IPS-18c (cell line): ENCODE results near the gene SUGP1.

Experiments used
- H3K4me3 ChIP-seq: 2 replicates; pipeline ENCODE4 v1.7.0; 2013; ENCODE audit warnings: low read depth, mild to moderate bottlenecking, low read length, moderate library complexity; ENCODE audit not compliant: insufficient read depth
- H3K9me3 ChIP-seq: one replicate; pipeline ENCODE4 v1.6.1; 2013; ENCODE audit warnings: mild to moderate bottlenecking, low read length, moderate library complexity; ENCODE audit not compliant: control insufficient read depth, insufficient read depth

Gene SUGP1

GRCh38 chr19:19276851-19277250 is 43.5 kb downstream of the SUGP1 start:
- no peak overlapping the region for H3K4me3 ChIP-seq
- H3K9me3 ChIP-seq = peaks cover 2% of the 10 kb centered on the region

GRCh38 chr19:19276386-19276785 is 43.9 kb downstream of the SUGP1 start:
- Histone ChIP-seq H3K9me3 (peaks cover 2% of the 10 kb centered on the region), H3K4me3 (no peak overlapping the region)

- Histone ChIP-seq H3K4me3 (no peak overlapping the region), H3K9me3 (peaks cover 2% of the 10 kb centered on the region)
Observed at GRCh38 chr19:19274716-19275565, 45.4 kb downstream of the SUGP1 start.

- H3K4me3 ChIP-seq = no peak overlapping the region
Observed at GRCh38 chr19:19274146-19274545, 46.2 kb downstream of the SUGP1 start.

GRCh38 chr19:19271828-19272599 is 48.3 kb downstream of the SUGP1 start:
- peak overlapping the region; percentile 55; the same call in 1 of the 2 replicates for H3K4me3 ChIP-seq
- peaks cover 2% of the 10 kb centered on the region for H3K9me3 ChIP-seq

More at GRCh38 chr19:19274146-19274545, 46.2 kb downstream of the SUGP1 start:
- peaks cover 2% of the 10 kb centered on the region for H3K9me3 ChIP-seq

- Histone ChIP-seq H3K9me3 (peaks cover 2% of the 10 kb centered on the region), H3K4me3 (no peak overlapping the region)
Observed at GRCh38 chr19:19270749-19271571, 49.3 kb downstream of the SUGP1 start.

GRCh38 chr19:19269952-19270694 is 50.2 kb downstream of the SUGP1 start:
- no peak overlapping the region for H3K4me3 ChIP-seq
- peaks cover 2% of the 10 kb centered on the region for H3K9me3 ChIP-seq

- Histone ChIP-seq H3K4me3 (no peak overlapping the region), H3K9me3 (no peaks in the 10 kb centered on the region)
Observed at GRCh38 chr19:19268453-19269385, 51.6 kb downstream of the SUGP1 start.

GRCh38 chr19:19267305-19267704 is 53.0 kb downstream of the SUGP1 start:
- Histone ChIP-seq H3K4me3 (no peak overlapping the region), H3K9me3 (no peaks in the 10 kb centered on the region)

GRCh38 chr19:19263886-19264487 is 56.3 kb downstream of the SUGP1 start:
- no peak overlapping the region for H3K4me3 ChIP-seq
- no peaks in the 10 kb centered on the region for H3K9me3 ChIP-seq

- Histone ChIP-seq H3K4me3 (peak overlapping the region; percentile 50), H3K9me3 (no peaks in the 10 kb centered on the region)
Observed at GRCh38 chr19:19262190-19263057, 57.9 kb downstream of the SUGP1 start.

GRCh38 chr19:19261350-19262189 is 58.7 kb downstream of the SUGP1 start:
- H3K4me3 ChIP-seq = peak overlapping the region; percentile 50
- H3K9me3 ChIP-seq = no peaks in the 10 kb centered on the region

GRCh38 chr19:19260417-19261214 is 59.7 kb downstream of the SUGP1 start:
- Histone ChIP-seq H3K9me3 (no peaks in the 10 kb centered on the region), H3K4me3 (peak overlapping the region; percentile 50)
